RPMI8226 (cell line): ENCODE measurements around the gene ZNF626.
A peak's percentile ranks its signal among the peaks of the same experiment; 100 is the strongest.
"Not testable (repeated sequence)": the region's sequence is repeated elsewhere in the genome, so short reads cannot be mapped to it uniquely, and the experiment has no call there.

Experiments used
- DNase-seq: peaks from one replicate; pipeline ENCODE4 v3.0.0-alpha.2; 2015

The ZNF626 gene

DNA sequence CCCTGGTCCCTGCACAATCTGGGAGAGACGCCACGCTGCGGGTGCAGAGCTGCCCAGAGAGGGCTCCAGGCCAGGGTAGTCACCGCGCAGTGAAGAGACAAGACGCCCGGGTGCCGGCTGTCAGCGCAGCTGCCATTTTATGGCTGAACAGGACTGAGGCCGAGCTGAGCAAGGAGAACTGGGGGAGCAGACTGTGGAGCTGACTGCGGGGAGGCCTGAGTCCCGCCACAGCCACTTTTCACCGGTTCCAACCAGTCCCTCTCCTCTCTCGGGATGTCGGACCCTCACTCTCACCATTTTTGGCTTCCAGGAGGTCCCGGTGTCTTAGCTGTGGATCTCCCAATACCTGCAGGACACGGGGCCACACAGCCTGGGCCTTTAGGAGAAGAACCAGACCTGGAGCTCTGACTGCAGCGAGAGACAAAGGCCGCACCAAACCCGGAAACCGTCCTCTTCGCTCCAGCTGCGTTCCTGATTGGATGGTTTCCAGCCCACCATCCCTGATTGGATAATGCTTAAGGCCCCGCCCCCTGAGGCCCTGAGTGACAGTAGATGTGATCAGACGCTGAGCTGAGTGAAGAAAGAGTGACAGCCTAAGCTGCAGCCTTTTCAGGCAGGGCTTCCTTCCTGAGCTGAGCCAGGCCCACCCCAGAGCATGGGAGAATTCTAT is at the start of gene ZNF626:
TSS of gene ZNF626 (minus strand) at position 422 of the 670 bp plus-strand sequence. CDS start at position 297, 125 bp downstream.
- peak; percentile 90 for DNase-seq

DNA sequence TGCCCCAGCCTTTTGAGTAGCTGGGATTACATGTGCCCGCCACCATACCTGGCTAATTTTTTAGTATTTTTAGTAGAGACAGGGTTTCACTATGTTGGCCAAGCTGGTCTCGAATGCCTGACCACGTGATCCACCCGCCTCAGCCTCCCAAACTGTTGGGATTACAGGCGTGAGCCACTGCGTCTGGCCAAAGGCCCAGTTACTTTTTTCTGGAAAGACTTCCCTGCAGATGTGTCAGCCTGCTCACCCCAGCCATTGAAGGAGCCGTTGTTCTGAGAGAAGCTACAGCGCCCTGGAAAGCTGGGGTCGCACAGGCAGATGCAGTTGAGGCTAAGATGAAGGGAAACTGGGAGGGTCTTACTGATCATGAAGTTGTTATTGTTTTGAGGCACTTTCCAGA is 7.9 kb upstream of the ZNF626 start:
- DNase-seq = no peak

DNA sequence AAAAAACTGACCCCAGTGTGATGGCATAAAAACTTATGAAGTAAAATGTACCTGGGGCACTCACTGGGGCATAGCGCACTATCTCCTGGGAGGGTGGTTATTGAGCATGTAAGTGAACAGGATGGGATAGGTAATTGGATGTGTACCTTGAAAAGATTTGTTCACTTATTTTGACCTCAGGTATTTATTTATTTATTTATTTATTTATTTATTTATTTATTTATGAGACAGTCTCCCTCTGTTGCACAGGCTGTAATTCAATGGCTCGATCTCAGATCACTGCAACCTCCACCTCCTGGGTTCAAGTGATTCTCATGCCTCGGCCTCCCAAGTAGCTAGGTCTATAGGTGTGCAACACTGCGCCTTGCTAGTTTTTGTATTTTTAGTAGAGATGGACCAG is 5.9 kb upstream of the ZNF626 start:
- no peak for DNase-seq

- DNase-seq = no peak
Measured at GRCh38 chr19:20664901-20665781, 3.8 kb upstream of the ZNF626 start.

DNA sequence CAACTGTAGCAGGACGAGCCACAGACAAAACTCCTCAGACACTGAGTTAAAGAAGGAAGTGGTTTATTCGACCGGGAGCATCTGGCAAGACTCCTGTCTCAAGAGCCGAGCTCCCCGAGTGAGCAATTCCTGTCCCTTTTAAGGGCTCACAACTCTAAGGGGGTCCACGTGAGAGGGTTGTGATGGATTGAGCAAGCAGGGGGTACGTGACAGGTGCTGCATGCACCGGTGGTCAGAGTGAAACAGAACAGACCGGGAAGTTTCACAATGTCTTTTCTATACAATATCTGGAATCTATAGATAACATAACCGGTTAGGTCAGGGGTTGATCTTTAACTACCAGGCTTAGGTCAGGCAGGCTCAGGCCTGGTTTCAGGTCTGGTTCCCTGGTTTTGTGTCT is 3.1 kb upstream of the ZNF626 start:
- not testable (repeated sequence) for DNase-seq

DNA sequence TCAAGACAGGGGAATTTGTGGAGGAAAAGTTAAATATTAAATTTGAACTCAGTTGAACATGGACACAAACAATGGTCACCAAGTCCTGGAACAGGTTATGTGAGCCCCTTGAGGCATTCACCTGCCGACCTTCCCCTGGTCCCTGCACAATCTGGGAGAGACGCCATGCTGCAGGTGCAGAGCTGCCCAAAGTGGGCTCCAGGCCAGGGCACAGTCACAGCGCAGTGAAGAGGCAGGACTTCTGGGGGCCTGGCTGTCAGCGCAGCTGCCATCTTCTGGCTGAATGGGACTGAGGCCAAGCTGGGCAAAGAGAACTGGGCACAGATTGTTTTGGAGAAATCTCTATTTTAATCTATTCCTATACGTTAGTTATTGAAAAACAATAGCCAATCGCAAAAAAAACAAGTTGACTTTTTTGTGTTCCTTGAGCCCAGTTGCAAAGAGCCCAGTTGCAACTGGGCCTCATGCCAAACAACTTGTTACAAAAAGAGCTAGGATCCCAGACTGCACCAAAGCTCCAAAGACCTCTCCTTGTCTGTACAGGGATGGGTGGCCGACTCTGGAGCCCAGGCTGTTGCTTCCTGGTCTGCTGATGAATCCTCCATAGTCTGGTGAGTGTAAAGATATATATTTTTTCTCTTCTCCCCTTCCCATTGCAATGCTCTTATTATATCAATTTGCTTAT is 1.2 kb upstream of the ZNF626 start:
- DNase-seq = no peak

DNA sequence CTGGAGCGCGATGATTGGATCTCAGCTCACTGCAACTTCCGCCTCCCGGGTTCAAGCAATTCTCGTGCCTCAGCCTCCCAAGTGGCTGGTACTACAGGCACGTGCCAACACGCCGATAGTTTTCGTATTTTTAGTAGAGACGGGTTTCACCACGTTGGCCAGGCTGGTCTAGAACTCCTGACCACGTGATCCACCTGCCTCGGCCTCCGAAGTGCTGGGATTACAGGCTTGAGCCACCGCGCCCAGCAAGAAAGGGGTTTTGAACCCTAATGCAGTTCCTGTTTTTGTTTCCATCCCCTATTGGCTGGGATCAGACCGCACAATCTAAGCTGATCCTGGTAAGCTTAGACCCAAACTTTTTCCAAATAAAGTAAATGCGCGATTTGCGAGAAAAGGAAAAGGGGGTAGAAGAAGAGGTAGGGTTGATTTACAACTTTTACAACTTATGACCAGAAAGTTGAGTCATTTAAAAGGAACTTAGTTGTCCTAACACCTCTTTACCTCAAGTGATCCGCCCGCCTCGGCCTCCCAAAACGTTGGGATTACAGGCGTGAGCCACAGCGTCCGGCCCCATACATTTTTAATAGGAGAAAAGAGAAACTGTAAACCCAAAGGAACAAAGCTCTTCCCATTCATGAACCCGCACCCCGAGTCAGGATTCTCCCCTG is 764 bp downstream of the ZNF626 start:
- DNase-seq = no peak

DNA sequence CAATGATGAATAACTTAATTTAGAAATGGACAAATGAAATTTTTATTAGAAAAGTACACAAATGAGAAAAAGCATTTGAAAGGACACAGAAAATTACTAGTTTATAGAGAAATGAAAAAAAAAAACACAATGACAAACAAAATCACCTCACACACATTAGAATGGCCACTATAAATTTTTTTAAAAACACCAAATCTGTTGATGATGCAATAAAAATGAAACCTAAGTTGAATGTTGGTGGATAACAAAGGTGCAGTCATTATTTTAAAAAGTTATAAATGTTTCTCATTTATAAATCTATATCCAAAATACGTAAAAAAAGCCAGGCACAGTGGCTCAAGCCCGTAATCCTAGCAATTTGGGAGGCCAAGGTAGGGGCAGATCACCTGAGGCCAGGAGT is 20.8 kb downstream of the ZNF626 start:
- no peak for DNase-seq

DNA sequence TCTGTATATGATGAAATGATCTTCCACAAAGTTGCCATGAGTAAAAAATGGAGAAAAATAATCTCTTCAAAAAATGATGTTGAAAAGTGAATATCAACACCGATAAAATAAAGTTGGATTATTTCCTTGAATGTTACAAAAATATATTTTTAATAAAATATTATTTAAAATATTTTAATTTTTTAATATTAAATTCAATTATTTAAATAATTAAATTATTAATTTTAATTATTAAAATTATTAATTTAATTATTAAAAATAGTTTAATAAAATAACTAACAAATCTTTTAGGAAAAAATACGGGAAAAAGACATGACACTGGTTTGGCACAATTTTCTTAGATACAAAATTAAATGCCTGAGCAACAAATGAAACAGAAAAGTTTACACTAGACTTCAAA is 21.3 kb downstream of the ZNF626 start:
- no peak for DNase-seq

- not testable (repeated sequence) for DNase-seq
Measured at GRCh38 chr19:20624560-20624959, 36.8 kb downstream of the ZNF626 start.

- DNase-seq = no peak
Measured at GRCh38 chr19:20616071-20616470, 45.3 kb downstream of the ZNF626 start.

- DNase-seq = not testable (repeated sequence)
Measured at GRCh38 chr19:20614971-20615370, 46.4 kb downstream of the ZNF626 start.

GRCh38 chr19:20612711-20613316 is 48.6 kb downstream of the ZNF626 start:
- DNase-seq = peak; percentile 4

DNA sequence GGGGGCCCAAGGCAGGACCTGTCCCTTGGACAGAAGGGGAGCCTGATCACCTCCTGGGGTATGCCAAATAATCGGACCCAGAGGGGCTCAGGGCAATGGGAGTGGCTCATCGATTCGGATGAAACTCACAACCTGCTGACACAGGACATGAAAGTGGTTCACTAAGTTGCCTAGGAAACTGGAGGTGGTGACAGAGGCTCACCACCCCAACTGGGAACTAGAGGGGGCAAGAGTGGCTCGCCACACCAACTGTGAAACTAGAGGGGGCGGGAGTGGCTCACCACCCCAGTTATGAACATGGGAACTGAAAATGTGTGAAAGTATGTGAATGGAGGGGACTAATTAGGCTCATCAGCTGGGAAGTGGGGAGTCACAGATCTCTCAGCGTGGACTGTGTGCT is 49.5 kb downstream of the ZNF626 start:
- DNase-seq = peak; percentile 3

- no peak for DNase-seq
Measured at GRCh38 chr19:20607943-20608342, 53.4 kb downstream of the ZNF626 start.
